ENCODE results near the gene ELAVL1. TPM values are rescaled to one million over a fixed set of nuclear protein-coding genes. Genes with fewer than 3 reads are reported as not detected.

The ELAVL1 gene
- total and polyA plus RNA-seq, 4 donors = 15.0 to 72.8 (median 47.0) TPM

- Histone ChIP-seq H3K9me3 (ENCODE audit: control insufficient read depth in 4 of 4, insufficient read depth in 3 of 4, low read length in 3 of 4) (no peaks in the 10 kb centered on the region), H3K36me3 (ENCODE audit: control insufficient read depth in 4 of 4, insufficient read depth in 4 of 4, low read length in 4 of 4) (peaks cover 5 to 12% (median 7%) of the 10 kb centered on the region in 4 donors), H3K9ac (ENCODE audit: insufficient read depth in 1 of 2, low read length in 2 of 2) (peak overlapping the region in 1 of 2 donors; percentile 68), H3K27ac (ENCODE audit: low read depth in 1 of 2, low read length in 1 of 2) (peak overlapping the region; percentile 79 to 93), H3K4me1 (ENCODE audit: control insufficient read depth in 5 of 5, insufficient read depth in 5 of 5, low read length in 5 of 5) (peaks cover 0 to 10% (median 0%) of the 10 kb centered on the region in 5 donors), H3K4me3 (peak overlapping the region; percentile 49), H3K27me3 (ENCODE audit: control insufficient read depth in 3 of 3, insufficient read depth in 3 of 3, low read length in 2 of 3) (no peaks in the 10 kb centered on the region)
- WGBS, 2 donors = 26 to 27% methylated on average over 18 of the region's 18 CpGs
- peak; percentile 90 to 95 (median 93) for DNase-seq
- peak; percentile 81 for TF ChIP-seq CTCF (IDR thresholded peaks at IDR 0.05; ENCODE audit: control extremely low read depth, extremely low read depth)
- peak; percentile 59 for ATAC-seq (ENCODE audit: insufficient read depth, low FRiP score)
Measured at GRCh38 chr19:7944177-7944761, 61.2 kb downstream of the ELAVL1 start.

- Histone ChIP-seq H3K9ac (ENCODE audit: insufficient read depth in 1 of 2, low read length in 2 of 2) (peak within 1 kb of the TSS; percentile 90 to 100), H3K9me3 (ENCODE audit: control insufficient read depth in 4 of 4, insufficient read depth in 3 of 4, low read length in 3 of 4) (no peaks in the 10 kb centered on the region), H3K36me3 (ENCODE audit: control insufficient read depth in 4 of 4, insufficient read depth in 4 of 4, low read length in 4 of 4) (peaks cover 5 to 12% (median 8%) of the 10 kb centered on the region in 4 donors), H3K4me1 (ENCODE audit: control insufficient read depth in 5 of 5, insufficient read depth in 5 of 5, low read length in 5 of 5) (peaks cover 0 to 10% (median 0%) of the 10 kb centered on the region in 5 donors), H3K27ac (ENCODE audit: low read depth in 1 of 2, low read length in 1 of 2) (peak within 1 kb of the TSS; percentile 86 to 98), H3K4me3 (peak within 1 kb of the TSS; percentile 81), H3K27me3 (ENCODE audit: control insufficient read depth in 3 of 3, insufficient read depth in 3 of 3, low read length in 2 of 3) (no peaks in the 10 kb centered on the region)
- no peak for TF ChIP-seq CTCF (IDR thresholded peaks at IDR 0.05; ENCODE audit: control extremely low read depth, extremely low read depth)
- 0% methylated on average over 56 of the region's 56 CpGs for WGBS, 2 donors
- ATAC-seq (ENCODE audit: insufficient read depth, low FRiP score) (peak; percentile 99), DNase-seq (peak; percentile 99 to 100 (median 100))
Measured at GRCh38 chr19:7943444-7944176, 61.8 kb downstream of the ELAVL1 start, which contains the start of gene TIMM44. Gene TIMM44 (minus strand): TSS chr19:7943666. CDS start chr19:7943651, 15 bp downstream.

GRCh38 chr19:7942981-7943443, 62.4 kb downstream of the ELAVL1 start:
- H3K9me3 ChIP-seq (ENCODE audit: control insufficient read depth in 4 of 4, insufficient read depth in 3 of 4, low read length in 3 of 4) = no peaks in the 10 kb centered on the region
- 4 to 5% methylated on average over 33 of the region's 33 CpGs for WGBS, 2 donors
- ATAC-seq (ENCODE audit: insufficient read depth, low FRiP score) (no peak), DNase-seq (peak in 1 of 3 donors; percentile 46)
- peak overlapping the region; percentile 86 to 98 for H3K27ac ChIP-seq (ENCODE audit: low read depth in 1 of 2, low read length in 1 of 2)
- TF ChIP-seq CTCF (IDR thresholded peaks at IDR 0.05; ENCODE audit: control extremely low read depth, extremely low read depth) = no peak
- peak overlapping the region; percentile 81 for H3K4me3 ChIP-seq
- H3K27me3 ChIP-seq (ENCODE audit: control insufficient read depth in 3 of 3, insufficient read depth in 3 of 3, low read length in 2 of 3) = no peaks in the 10 kb centered on the region
- peaks cover 0 to 10% (median 0%) of the 10 kb centered on the region in 5 donors for H3K4me1 ChIP-seq (ENCODE audit: control insufficient read depth in 5 of 5, insufficient read depth in 5 of 5, low read length in 5 of 5)
- peaks cover 5 to 12% (median 8%) of the 10 kb centered on the region in 4 donors for H3K36me3 ChIP-seq (ENCODE audit: control insufficient read depth in 4 of 4, insufficient read depth in 4 of 4, low read length in 4 of 4)
- H3K9ac ChIP-seq (ENCODE audit: insufficient read depth in 1 of 2, low read length in 2 of 2) = peak overlapping the region; percentile 90 to 100

Measured in lung (tissue), 12 donors.